Liver (tissue), 3 donors: ENCODE measurements around the gene RGP1.

Source experiments
- CTCF ChIP-seq: fragments of 150-350 bp; IDR thresholded peaks from 2 replicates; pipeline ENCODE4 v1.5.1; 2017; ENCODE audit warnings: improper control_type of control experiment, low read depth, low read length; ENCODE audit not compliant: missing input control
- SP1 ChIP-seq: IDR thresholded peaks from 2 replicates; pipeline ENCODE4 v1.6.1; 2018; ENCODE audit warnings: antibody characterized with exemption, mild to moderate bottlenecking
- TAF1 ChIP-seq: conservative IDR thresholded peaks from 2 replicates; pipeline ENCODE4 v1.6.1; 2016; ENCODE audit warnings: antibody characterized with exemption, mild to moderate bottlenecking
- donor health status: healthy.
- donor health status: healthy.

- TF ChIP-seq SP1 (no peak), CTCF (no peak), TAF1 (no peak)
Observed at GRCh38 chr9:35727676-35728040, 21.4 kb upstream of the RGP1 start.
